Measurements from ENCODE around the gene NKX1-1.
"Not testable (repeated sequence)": the region's sequence is repeated elsewhere in the genome, so short reads cannot be mapped to it uniquely, and the experiment has no call there.

The NKX1-1 gene

GRCh38 chr4:1373892-1374705, 32.1 kb downstream of the NKX1-1 start:
- no peak for DNase-seq (ENCODE audit: low read depth)

GRCh38 chr4:1372576-1372975, 33.7 kb downstream of the NKX1-1 start:
- not testable (repeated sequence) for DNase-seq (ENCODE audit: low read depth)

GRCh38 chr4:1371176-1372165, 34.8 kb downstream of the NKX1-1 start:
- no peak for DNase-seq (ENCODE audit: low read depth)

- DNase-seq (ENCODE audit: low read depth) = no peak
Measured at GRCh38 chr4:1370321-1371124, 35.7 kb downstream of the NKX1-1 start.

DNA sequence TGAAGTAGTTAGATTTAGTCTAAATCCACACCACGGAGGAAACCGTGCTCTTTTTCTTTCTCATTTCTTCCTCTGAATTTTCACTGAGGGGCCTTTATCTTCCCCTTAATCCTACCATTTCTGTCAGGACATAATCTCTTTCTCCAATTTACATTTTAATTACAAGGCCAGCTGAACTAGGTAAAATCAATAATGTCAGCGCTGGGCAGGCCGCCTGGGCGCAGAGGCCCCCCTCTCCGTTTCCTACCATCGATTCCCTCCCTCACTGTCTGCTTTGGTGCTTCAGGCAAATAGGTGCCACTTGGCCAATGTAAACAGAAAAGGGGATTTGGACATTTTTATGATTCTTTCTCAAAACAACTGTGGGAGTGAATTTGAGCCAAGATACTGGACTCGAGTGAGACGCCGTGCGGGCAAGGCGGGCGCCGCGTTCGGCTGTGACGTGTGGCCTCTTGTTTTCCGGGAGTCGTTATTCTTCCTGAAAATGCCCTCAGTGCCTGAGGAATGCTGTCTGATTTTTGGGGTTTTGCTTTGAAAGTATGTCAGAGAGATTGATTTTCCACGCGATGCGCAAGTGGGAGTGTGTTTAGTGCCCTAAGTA, 36.7 kb downstream of the NKX1-1 start:
- DNase-seq (ENCODE audit: low read depth) = no peak

GRCh38 chr4:1369091-1369450, 37.2 kb downstream of the NKX1-1 start:
- DNase-seq (ENCODE audit: low read depth) = no peak

GRCh38 chr4:1368421-1369090, 37.7 kb downstream of the NKX1-1 start:
- no peak for DNase-seq (ENCODE audit: low read depth)

- no peak for DNase-seq (ENCODE audit: low read depth)
Measured at GRCh38 chr4:1367936-1368289, 38.3 kb downstream of the NKX1-1 start.

GRCh38 chr4:1367230-1367935, 38.9 kb downstream of the NKX1-1 start:
- DNase-seq (ENCODE audit: low read depth) = no peak

DNA sequence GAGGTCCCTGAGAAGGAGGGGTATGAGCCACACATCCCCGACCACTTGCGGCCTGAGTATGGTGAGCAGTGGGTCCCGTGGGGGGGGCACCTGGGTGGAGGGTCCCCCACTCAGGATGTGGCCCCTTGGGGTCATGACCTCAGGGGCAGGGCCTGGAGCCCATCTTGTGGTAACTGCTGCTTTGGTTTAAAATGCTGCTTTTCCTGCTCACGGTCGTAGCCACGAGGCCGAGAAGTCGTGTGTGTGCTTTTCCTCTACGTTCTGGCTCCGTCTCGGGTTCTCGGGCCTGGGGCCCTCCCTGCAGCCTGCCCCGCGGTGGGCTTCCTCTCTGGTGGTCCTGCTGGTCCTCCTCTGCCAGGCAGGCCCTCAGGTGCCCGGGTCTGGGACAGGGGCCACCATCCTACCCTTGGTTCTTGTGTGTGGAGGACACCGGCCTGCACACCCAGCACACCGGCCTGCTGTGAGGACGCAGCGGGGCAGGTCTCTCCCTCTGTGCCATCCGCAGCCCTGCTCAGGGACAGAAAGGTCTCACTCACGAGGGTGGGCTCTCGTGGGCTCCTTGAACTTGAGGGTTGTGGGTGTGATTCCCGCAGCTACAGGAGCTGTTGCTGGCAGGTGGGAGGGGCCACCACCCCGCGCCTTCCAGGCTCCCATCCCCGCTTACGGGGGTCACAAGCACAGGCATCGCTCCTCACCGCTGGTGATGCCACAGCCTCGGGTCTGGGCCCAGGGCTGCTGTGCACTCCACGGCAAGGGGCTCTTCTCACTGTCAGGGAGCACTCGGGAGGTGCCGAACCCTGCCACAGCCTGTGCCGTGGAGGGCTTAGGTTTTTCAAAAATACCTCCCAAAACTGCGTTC, 39.6 kb downstream of the NKX1-1 start:
- DNase-seq (ENCODE audit: low read depth) = no peak

GRCh38 chr4:1365271-1366178, 40.7 kb downstream of the NKX1-1 start:
- no peak for DNase-seq (ENCODE audit: low read depth)

GRCh38 chr4:1364748-1365147, 41.5 kb downstream of the NKX1-1 start:
- DNase-seq (ENCODE audit: low read depth) = no peak

DNA sequence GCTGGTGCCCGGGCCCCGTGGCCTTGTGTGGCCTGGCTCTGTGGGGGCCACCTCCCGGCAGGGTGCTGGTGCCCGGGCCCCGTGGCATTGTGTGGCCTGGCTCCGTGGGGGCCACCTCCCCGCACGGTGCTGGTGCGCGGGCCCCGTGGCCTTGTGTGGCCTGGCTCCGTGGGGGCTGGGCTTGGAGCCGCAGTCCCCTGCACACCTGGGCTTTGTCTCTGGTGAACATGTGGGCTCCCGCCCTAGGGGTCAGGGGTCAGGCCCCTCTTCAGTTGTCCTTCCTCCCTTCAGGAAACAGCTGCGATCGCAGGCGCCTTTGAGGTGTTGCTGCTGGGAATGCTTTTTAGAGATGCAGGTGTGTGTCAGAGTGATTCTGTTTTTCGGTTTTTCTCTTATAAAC, 42.0 kb downstream of the NKX1-1 start:
- DNase-seq (ENCODE audit: low read depth) = no peak

DNA sequence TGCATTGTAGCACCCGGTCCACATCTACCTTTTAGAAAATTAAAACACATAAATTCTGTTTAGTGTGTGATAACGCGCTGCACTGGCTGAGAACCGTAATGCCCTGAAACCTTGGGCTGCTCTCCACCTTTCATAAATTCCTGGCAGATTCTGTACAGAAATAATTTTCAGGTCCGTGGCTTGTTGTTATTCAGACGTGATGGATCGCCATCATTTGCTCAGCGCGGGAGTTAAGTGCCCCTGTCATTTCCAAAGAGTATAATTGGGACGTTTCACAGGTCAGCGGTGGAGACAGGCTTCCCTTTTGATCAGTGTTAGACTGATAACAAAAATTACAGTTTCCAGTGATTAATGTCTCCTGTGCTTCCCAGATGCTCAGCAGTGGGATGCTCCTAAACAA, 42.7 kb downstream of the NKX1-1 start:
- no peak for DNase-seq (ENCODE audit: low read depth)

DNA sequence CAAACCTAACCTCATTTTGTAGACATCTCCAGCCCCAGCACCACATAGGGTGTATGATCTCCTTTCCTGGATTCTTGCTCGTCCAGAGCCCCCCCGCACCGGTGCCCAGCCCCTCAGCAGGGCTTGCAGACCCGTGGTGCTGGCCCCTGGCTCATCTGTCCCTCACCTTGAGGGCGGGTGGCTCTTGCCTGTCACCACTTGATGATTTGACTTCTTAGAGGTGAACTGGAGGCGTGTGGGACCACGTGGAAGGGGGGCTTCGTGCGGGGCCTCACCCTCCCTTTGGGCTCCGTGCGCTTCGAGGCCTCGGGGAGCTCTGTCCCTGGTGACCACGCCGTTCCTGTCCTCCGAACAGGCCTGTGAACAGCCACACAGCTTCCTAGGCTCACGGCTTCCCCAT, 43.7 kb downstream of the NKX1-1 start:
- DNase-seq (ENCODE audit: low read depth) = no peak

DNA sequence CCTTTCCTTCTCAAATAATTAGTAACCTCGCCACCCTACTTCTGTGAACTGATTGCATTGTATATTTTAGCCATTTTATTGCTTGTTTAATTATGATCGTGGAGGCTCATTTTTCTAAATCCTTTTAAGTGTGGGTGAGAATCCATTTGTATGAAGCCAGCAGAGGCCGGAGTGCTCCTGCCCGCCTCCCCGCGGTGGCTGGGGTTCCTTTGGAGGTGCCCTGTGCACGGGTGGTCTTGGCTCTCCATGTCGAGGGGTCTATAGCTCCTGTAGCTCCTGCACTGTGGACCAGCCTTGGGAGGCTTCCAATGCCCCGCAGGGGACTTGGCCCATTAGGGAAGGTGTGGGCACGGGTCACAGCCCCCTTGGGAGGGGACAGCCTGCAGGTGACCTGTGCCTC, 44.2 kb downstream of the NKX1-1 start:
- DNase-seq (ENCODE audit: low read depth) = no peak

DNA sequence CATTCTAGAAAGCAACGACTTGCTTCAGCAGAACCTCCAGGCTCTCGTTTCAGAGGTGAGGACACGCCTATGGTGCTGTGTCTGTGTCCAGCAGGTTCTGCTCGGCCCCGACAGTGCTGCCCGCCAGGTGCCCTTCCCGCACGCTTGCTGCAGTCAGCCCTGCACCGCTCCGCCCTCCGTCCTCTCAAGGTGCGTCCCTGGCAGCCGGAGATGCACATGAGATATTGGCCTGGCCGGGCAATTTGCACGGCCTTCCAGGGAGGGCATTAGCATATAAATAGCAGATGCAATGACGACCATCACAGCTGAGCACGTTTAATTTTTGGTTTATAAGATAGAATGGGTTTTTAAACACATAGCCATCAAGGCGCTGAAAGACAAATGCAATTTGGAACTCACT, 44.8 kb downstream of the NKX1-1 start:
- no peak for DNase-seq (ENCODE audit: low read depth)

DNA sequence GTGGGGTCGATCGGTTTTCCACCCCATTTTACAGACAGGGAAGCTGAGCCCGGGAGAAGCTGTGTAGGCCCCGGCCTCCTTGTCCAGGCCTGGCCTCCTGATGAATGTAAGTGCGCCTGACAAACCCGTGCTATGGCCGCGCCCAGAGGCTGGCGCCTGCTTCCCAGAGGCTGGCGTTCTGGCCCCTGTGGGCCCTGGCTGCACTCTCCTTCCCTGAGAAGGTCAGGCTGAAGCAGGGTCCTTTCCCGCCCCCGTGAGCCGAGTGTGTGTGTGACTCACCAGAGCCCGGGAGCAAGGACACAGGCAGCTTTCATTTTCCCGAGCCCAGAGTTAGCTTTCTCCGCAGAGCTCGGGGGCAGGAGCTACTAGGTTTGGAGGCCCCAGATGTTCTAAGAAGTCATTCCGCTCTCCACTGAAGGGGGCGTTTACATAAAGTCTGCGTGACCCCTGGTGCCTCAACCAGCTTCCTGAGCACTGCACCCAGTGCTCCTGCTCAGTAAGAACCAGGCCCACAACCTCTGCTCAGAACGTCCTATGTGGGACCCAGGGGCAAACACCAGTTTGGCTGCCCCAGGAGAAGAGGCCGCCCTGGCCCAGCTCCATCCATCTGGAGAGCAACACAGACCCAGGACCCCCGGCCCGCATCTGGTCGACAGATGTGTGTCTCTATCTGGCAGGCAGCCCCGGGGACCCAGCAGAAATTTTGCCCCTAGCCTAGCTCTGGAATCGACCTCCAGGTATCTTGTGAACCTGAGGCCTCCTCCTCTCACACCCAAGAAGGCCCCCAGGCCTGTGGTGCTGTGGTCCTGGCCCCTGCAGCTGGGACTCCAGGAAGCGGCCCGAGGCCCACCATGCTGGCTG, 45.6 kb downstream of the NKX1-1 start:
- no peak for DNase-seq (ENCODE audit: low read depth)

All from HS-27A (cell line).